BLaER1 treated with 17β-estradiol and CSF1 and Interleukin-3, amounts not matched to agents 10 nM and 100 nM (cell line): Measurements from ENCODE around the gene PRM1.
A peak's percentile ranks its signal among the peaks of the same experiment; 100 is the strongest.

ENCODE experiments used
- H3K27ac ChIP-seq, 11 experiments: shearing (Covaris generic); formaldehyde crosslinking; 2 replicates each; pipeline ENCODE4 v1.8.1; 2022
- H3K27me3 ChIP-seq, 11 experiments: shearing (Covaris generic); formaldehyde crosslinking; 2 replicates each; pipeline ENCODE4 v1.8.1; 2022
- H3K36me3 ChIP-seq, 11 experiments: shearing (Covaris generic); formaldehyde crosslinking; 2 replicates each; pipeline ENCODE4 v1.8.1; 2022
- H3K4me1 ChIP-seq, 10 experiments: shearing (Covaris generic); formaldehyde crosslinking; 2 replicates each; pipeline ENCODE4 v1.8.1; 2022
- H3K4me2 ChIP-seq, 11 experiments: shearing (Covaris generic); formaldehyde crosslinking; 2 replicates each; pipeline ENCODE4 v1.8.1; 2022
- H3K4me3 ChIP-seq, 10 experiments: shearing (Covaris generic); formaldehyde crosslinking; 2 replicates each; pipeline ENCODE4 v1.8.1; 2022
- H3K9ac ChIP-seq, 11 experiments: shearing (Covaris generic); formaldehyde crosslinking; 2 replicates each; pipeline ENCODE4 v1.8.1; 2022
- H3K9me3 ChIP-seq, 11 experiments: shearing (Covaris generic); formaldehyde crosslinking; replicated peaks in 1 of 11; 2 replicates each; pipeline ENCODE4 v1.8.1; 2022
- H4K20me1 ChIP-seq, 11 experiments: shearing (Covaris generic); formaldehyde crosslinking; 2 replicates each; pipeline ENCODE4 v1.8.1; 2022
- Cebpa-rat ChIP-seq, 11 experiments: shearing (Covaris generic); IDR thresholded peaks; 2 replicates each; pipeline ENCODE4 v1.8.1; 2022

PRM1 gene

DNA sequence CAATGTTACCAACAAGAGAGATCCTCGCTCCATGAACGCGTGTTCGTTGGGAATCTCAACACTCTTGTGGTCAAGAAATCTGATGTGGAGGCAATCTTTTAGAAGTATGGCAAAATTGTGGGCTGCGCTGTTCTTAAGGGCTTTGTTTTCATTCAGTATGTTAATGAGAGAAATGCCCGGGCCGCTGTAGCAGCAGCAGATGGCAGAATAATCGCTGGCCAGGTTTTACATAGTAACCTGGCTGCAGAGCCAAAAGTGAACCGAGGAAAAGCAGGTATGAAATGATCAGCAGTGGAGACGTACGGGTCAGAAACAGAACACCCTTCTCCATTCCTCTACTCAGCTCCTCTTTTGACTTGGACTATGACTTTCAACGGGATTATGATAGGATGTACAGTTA, 38.5 kb downstream of the PRM1 start:
- Histone ChIP-seq H3K27me3 (peaks cover 0 to 4% (median 0%) of the 10 kb centered on the region in 11 experiments; a peak in 1 of 22 replicates), H3K4me2 (no peak overlapping the region), H3K4me3 (no peak overlapping the region), H3K9ac (no peak overlapping the region), H4K20me1 (no peaks in the 10 kb centered on the region), H3K9me3 (no peaks in the 10 kb centered on the region), H3K36me3 (no peaks in the 10 kb centered on the region), H3K4me1 (peaks cover 5 to 42% (median 22%) of the 10 kb centered on the region in 10 experiments; a peak in 18 of 20 replicates), H3K27ac (no peak overlapping the region)
- no peak for TF ChIP-seq Cebpa-rat (IDR thresholded peaks at IDR 0.05)

DNA sequence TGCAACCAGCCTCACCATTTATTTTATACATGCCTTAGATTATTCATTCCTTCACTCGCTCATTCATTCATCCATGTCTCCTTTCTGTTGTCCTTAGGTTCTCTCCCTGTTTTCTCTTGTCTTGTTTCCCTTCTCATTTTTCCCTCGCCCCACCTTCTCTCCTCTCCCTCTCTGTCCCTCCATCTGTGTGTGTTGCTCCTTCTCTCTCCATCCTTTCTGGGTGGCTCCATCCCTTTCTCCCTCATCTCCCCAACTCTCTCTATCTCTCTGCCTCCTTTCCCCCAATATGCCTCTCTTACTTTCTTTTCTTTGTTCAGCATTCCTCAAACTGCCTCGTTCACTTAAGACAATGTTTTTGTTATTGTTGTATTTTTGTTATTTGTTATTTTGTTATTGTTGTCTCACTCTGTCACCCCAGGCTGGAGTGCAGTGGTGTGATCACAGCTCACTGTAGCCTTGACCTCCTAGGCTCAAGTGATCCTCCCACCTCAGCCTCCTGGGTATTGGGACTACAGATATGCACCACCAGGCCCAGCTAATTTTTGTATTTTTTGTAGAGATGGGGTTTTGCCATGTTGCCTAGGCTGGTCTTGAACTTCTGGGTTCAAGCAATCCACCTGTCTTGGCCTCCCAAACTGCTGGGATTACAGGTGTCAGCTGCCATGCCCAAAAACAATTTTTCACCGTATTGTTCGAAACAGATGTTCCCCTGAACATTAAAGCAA, 39.5 kb downstream of the PRM1 start:
- H3K36me3 ChIP-seq = no peaks in the 10 kb centered on the region
- peaks cover 0 to 4% (median 0%) of the 10 kb centered on the region in 11 experiments; a peak in 1 of 22 replicates for H3K27me3 ChIP-seq
- H3K4me2 ChIP-seq = peak overlapping the region in 6 of 11 experiments; percentile 59 to 78 (median 70); a peak in 11 of 22 replicates
- no peak overlapping the region for H3K9ac ChIP-seq
- no peaks in the 10 kb centered on the region for H3K9me3 ChIP-seq
- no peak overlapping the region for H3K4me3 ChIP-seq
- no peaks in the 10 kb centered on the region for H4K20me1 ChIP-seq
- no peak for TF ChIP-seq Cebpa-rat (IDR thresholded peaks at IDR 0.05)
- H3K27ac ChIP-seq = no peak overlapping the region
- peaks cover 6 to 53% (median 32%) of the 10 kb centered on the region in 10 experiments for H3K4me1 ChIP-seq

GRCh38 chr16:11240636-11241473, 40.3 kb downstream of the PRM1 start:
- H3K4me2 ChIP-seq = peak overlapping the region; percentile 18 to 78 (median 64)
- H3K27ac ChIP-seq = peak overlapping the region in 1 of 11 experiments; percentile 2; a peak in 1 of 22 replicates
- no peaks in the 10 kb centered on the region for H3K36me3 ChIP-seq
- peaks cover 0 to 4% (median 0%) of the 10 kb centered on the region in 11 experiments; a peak in 1 of 22 replicates for H3K27me3 ChIP-seq
- no peaks in the 10 kb centered on the region for H4K20me1 ChIP-seq
- no peak overlapping the region for H3K4me3 ChIP-seq
- H3K4me1 ChIP-seq = peaks cover 7 to 60% (median 39%) of the 10 kb centered on the region in 10 experiments
- no peak for TF ChIP-seq Cebpa-rat (IDR thresholded peaks at IDR 0.05)
- H3K9me3 ChIP-seq = no peaks in the 10 kb centered on the region
- peak overlapping the region in 3 of 11 experiments; percentile 12 to 51 (median 29); a peak in 5 of 22 replicates for H3K9ac ChIP-seq

- Histone ChIP-seq H4K20me1 (no peaks in the 10 kb centered on the region), H3K27ac (peak overlapping the region in 1 of 11 experiments; percentile 2; a peak in 1 of 22 replicates), H3K4me3 (no peak overlapping the region), H3K9me3 (no peaks in the 10 kb centered on the region), H3K27me3 (peaks cover 0 to 4% (median 0%) of the 10 kb centered on the region in 11 experiments; a peak in 1 of 22 replicates), H3K4me1 (peaks cover 16 to 70% (median 48%) of the 10 kb centered on the region in 10 experiments), H3K36me3 (no peaks in the 10 kb centered on the region), H3K4me2 (peak overlapping the region; percentile 18 to 78 (median 64); a peak in 19 of 22 replicates), H3K9ac (peak overlapping the region in 3 of 11 experiments; percentile 12 to 51 (median 29); a peak in 1 of 22 replicates)
- TF ChIP-seq Cebpa-rat (IDR thresholded peaks at IDR 0.05) = no peak
These were observed 41.2 kb downstream of the PRM1 start for GRCh38 chr16:11239644-11240632.

DNA sequence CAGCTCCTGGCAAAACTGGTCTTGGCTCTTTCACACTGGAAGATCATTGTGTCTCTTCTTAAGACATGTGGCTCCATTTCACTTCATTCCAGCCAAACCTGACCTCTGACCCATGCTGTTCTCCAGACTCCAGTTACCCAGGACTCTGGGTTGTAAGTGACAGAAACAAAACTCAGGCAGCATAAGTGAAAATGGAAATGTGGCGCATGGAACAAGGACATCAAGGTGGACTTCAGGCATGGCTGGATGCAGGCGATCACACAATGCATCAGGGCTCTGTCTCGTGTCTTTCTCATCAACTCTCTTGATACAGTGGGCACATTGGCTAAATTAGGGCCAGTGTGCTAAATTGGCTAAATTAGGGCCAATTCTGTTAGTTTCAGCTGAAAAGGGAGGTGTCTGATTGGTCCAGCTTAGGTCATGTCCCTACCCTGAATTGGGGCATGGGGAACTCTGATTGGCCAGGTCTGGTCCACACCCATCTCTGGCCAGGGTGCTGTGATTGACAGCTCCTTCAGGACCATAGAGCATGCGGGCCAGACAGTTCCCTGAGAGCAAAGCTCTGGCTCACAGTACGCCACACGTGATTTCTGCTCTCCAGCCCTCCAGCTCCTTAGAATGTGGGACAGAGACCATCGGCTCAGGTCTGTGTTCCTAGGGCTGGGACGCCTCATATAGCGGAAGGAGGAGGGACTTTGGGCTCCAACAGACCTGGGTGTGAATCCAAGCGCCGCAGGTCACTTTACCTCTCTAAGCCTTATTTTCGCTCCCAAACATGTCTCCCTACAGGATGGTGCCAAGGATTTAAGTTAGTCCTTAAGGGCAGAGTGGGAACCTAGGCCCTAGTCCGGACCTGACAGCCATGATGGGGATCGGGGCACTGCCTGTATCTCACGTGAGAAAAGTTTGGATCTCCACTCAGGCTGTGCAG, 42.6 kb downstream of the PRM1 start:
- no peaks in the 10 kb centered on the region for H4K20me1 ChIP-seq
- no peaks in the 10 kb centered on the region for H3K36me3 ChIP-seq
- peaks cover 30 to 84% (median 62%) of the 10 kb centered on the region in 10 experiments for H3K4me1 ChIP-seq
- peaks cover 0 to 4% (median 0%) of the 10 kb centered on the region in 11 experiments; a peak in 1 of 22 replicates for H3K27me3 ChIP-seq
- peak overlapping the region in 8 of 11 experiments; percentile 16 to 92 (median 40); a peak in 12 of 22 replicates for H3K4me2 ChIP-seq
- no peak overlapping the region for H3K4me3 ChIP-seq
- no peak overlapping the region for H3K9ac ChIP-seq
- no peaks in the 10 kb centered on the region for H3K9me3 ChIP-seq
- H3K27ac ChIP-seq = no peak overlapping the region
- TF ChIP-seq Cebpa-rat (IDR thresholded peaks at IDR 0.05) = no peak

DNA sequence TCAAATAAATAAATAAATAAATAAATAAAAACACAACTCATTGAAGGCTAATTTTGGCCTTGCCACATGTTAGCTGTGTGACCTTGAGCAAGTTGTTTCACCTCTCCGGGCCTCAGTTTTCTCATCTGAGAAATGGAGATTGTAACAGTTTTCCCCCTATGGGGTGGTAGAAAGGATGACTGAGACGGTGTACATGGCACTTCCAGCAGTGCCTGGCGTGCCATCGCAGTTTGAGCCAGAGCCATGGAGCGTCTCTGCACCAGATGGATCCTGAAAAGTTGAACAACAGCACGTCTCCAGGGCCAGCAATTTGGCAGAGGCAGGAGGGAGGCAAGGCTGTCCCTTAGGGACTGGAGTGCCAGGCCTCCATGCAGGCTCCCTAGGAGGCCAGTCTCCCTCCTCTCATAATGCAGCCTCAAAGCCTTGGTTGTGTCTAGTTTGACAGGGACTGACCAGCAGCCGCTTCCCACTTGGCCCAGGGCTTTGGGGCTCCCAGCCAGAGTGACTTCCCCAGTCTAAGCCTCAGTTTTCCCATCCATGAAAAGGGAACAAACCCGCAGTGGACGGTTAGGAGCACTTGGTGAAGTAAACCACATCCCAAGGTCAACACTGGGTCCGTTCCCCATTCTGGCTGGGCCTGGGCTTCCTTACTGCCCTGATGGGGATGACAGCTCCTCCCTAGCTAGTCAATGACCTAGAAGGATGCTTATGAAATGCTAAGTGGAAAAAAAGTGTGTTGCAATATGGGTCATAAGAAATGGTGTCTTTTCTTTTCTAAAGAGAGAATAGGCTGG, 44.5 kb downstream of the PRM1 start:
- no peaks in the 10 kb centered on the region for H3K36me3 ChIP-seq

DNA sequence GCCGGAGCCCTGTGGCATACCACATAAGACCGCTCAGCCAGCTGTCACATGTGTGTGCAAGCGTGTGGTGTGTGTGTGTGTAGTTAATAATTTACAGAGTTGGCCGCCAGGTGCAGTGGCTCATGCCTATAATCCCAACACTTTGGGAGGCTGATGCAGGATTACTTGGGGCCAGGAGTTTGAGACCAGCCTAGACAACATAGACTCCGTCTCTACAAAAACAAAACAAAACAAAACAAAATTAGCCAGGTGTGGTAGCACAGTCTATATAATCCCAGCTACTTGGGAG, 45.5 kb downstream of the PRM1 start:
- Histone ChIP-seq H3K27me3 (peaks cover 0 to 13% (median 0%) of the 10 kb centered on the region in 11 experiments; a peak in 2 of 22 replicates), H4K20me1 (no peaks in the 10 kb centered on the region; a peak in 1 of 22 replicates), H3K9ac (no peak overlapping the region), H3K9me3 (no peaks in the 10 kb centered on the region), H3K36me3 (no peaks in the 10 kb centered on the region), H3K4me3 (no peak overlapping the region), H3K4me1 (peaks cover 49 to 89% (median 80%) of the 10 kb centered on the region in 10 experiments), H3K27ac (no peak overlapping the region), H3K4me2 (peak overlapping the region; percentile 25 to 97 (median 83); a peak in 21 of 22 replicates)
- TF ChIP-seq Cebpa-rat (IDR thresholded peaks at IDR 0.05) = no peak

More for the DNA sequence above, 44.5 kb downstream of the PRM1 start:
- H4K20me1 ChIP-seq = no peaks in the 10 kb centered on the region; a peak in 1 of 22 replicates
- peak overlapping the region in 9 of 11 experiments; percentile 3 to 92 (median 23); a peak in 11 of 22 replicates for H3K4me2 ChIP-seq
- H3K4me3 ChIP-seq = no peak overlapping the region
- H3K27me3 ChIP-seq = peaks cover 0 to 7% (median 0%) of the 10 kb centered on the region in 11 experiments; a peak in 2 of 22 replicates
- peaks cover 47 to 89% (median 79%) of the 10 kb centered on the region in 10 experiments for H3K4me1 ChIP-seq
- peak in 3 of 11 experiments; percentile 29 to 44 (median 35); a peak in 2 of 22 replicates for TF ChIP-seq Cebpa-rat (IDR thresholded peaks at IDR 0.05)
- no peak overlapping the region for H3K9ac ChIP-seq
- no peak overlapping the region for H3K27ac ChIP-seq
- H3K9me3 ChIP-seq = no peaks in the 10 kb centered on the region
